DMS153 (cell line): Measurements from ENCODE around the gene PDPK1.

Source experiments
- DNase-seq: peaks from one replicate; lab custom pipeline; 2025; lab: John Stamatoyannopoulos, UW

PDPK1 gene

GRCh38 chr16:2537451-2538379, at the start of gene PDPK1:
TSS of gene PDPK1 (plus strand) at chr16:2538021. CDS start at chr16:2538113, 92 bp downstream.
- DNase-seq = peak; percentile 87

DNA sequence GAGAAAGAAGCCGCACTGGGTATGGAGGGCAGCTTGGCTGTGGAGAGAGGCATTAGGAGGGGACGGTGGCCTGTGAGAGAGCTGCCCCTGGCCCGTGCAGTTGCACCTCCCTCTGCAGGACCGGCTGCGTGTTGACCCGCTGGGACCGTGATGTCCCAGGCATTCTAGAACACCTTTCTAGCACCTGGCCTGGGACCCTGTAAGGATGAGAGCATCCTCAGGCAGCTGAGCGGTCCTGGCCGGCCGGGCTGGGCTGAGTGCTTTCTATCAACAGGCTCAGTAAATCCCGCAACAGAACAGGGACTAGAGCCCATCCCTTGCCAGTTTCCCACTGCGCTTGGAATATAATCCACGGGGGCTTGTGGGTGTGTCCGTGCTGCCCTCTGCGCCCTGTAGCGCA, 48.2 kb upstream of the PDPK1 start:
- no peak for DNase-seq

GRCh38 chr16:2490190-2491105, 47.4 kb upstream of the PDPK1 start:
- DNase-seq = no peak

GRCh38 chr16:2492292-2492691, 45.5 kb upstream of the PDPK1 start:
- no peak for DNase-seq

DNA sequence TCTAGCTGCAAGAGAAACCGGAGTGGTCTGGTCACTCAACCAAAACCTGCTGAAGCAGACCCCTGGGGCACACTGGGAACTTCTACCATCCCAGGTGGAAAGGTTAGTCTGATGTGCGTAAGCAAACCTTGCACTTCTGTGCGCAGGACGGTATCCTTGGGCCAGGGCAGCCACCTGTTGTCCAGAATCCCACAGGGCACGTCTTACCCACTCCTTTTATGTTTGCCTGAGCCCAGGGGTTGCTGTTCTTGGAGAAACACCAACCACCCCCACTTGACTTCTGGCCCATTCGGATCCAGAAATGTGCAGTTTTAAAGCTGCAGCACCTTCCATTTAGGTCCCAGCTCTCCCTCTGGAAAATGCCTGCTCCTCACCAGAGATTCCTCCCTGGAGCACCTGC, 44.2 kb upstream of the PDPK1 start:
- DNase-seq = no peak

- DNase-seq = no peak
Observed at GRCh38 chr16:2494616-2495015, 43.2 kb upstream of the PDPK1 start.

GRCh38 chr16:2495041-2495440, 42.8 kb upstream of the PDPK1 start:
- no peak for DNase-seq

- no peak for DNase-seq
Observed at GRCh38 chr16:2496223-2497115, 41.4 kb upstream of the PDPK1 start.

- DNase-seq = no peak
Observed at GRCh38 chr16:2497116-2497630, 40.6 kb upstream of the PDPK1 start.

GRCh38 chr16:2497695-2498484, 39.9 kb upstream of the PDPK1 start:
- no peak for DNase-seq

DNA sequence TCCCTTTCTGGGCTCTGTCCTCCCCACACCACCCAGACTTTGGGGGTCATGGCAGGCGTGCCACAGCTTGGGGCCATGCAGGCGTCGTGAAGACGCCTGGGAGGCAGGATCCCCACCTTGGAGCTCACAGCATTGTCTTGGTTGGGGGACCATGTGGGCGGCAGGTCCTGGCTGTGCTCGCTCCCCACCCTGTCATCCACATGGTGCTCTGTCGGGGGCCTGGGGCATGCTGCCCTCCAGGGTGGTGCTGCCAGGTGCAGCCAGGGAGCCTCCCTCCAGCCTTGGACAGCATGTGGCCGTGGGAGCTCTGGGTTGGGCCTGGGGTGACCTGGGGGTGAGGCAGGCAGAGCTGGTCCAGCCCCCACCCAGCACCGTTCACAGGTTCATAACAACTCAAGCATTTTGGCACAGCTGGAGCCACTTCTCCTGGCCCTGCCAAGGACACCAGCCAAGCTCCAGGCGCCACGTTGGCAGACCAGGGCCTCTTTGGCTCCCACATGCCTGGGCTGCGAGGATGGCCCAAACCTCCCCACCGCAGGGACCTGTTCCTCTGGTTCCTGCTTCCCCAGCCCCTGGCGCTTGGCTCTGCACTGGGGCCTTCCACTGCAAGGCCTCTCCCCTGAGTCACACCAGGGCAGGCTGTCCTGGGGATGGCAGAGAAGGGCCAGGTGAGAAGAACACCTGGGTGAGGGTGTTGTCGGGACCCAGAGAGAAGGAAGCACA, 39.1 kb upstream of the PDPK1 start:
- DNase-seq = no peak

DNA sequence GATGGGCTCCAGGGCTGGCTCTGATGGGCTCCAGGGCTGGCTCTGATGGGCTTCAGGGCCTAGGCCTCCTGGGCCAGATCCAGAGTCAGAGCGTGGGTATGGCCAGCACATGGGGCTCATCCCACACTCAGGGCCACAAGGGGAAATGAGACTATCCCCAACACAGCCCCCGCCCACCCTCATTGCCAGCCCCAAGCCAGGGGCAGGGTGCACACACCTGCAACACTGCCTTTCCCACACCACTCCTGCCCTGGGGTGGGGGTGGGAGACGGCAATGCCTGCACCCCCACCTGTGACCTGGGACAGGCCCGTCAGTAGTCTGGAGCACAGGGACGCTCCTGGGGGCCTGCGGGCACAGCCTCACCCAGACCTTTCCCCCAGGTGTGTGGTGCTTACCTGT, 38.4 kb upstream of the PDPK1 start:
- DNase-seq = no peak

GRCh38 chr16:2499890-2500429, 37.9 kb upstream of the PDPK1 start:
- DNase-seq = no peak

DNA sequence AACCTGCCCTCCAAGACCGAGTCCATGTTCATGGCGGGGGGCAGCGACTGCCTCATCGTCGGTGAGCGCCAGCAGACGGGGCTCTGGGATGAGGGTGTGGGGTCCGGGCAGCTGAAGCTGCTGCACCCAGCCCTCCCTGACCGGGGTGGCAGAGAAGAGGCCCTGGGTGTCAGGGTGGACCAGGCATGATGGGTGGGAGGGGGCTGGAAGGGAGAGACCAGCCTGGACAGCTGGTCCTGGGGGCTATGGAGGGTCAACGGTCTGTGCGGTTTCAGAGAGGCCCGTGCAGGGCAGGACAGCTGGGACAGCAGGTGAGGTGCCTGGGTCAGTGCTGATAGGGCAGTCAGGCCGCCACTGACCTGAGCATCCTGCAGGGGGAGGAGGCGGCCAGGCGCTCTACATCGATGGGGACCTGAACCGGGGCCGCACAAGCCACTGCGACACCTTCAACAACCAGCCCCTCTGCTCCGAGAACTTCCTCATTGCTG, 37.3 kb upstream of the PDPK1 start:
- DNase-seq = no peak

DNA sequence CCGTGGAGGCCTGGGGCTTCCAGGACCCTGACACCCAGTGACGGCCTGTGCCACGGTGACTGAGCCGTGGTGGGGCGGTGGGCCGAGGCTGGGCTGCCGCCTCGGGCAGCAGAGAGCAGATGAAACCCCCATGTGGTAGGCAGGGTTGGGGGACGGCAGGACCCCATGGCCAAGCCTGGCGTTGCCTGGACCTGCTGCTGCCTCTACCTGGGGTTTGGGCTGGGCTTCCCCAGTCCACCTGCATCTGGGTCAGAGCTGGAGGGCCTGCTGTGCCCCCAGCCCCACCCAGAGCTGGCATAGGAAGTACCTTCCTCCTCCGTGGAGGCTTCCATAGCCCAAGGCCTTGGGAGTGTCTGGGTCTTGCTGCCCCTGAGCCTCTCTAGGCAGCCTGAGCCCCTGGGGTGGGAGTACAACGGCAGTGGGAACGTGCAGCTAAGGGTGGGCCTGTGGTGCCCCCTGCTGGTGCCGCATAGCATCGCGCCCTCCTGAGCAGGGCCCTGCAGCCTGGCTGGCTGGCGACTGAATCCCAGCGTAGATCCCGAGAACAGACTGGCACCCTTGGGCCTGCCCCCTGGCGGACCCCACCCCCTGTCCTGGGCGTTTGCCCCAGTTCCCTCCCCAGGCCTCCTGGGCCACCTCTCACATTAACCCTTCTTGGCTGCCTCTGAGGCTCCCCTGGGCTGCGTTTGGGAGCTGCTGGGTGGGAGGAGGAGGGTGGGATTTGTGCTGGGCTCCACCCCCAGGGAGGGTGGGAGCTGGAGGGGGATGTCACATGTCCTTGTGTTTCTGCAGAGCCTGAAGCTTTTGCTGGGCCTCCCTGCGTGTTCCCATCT, 36.7 kb upstream of the PDPK1 start:
- DNase-seq = peak; percentile 43

DNA sequence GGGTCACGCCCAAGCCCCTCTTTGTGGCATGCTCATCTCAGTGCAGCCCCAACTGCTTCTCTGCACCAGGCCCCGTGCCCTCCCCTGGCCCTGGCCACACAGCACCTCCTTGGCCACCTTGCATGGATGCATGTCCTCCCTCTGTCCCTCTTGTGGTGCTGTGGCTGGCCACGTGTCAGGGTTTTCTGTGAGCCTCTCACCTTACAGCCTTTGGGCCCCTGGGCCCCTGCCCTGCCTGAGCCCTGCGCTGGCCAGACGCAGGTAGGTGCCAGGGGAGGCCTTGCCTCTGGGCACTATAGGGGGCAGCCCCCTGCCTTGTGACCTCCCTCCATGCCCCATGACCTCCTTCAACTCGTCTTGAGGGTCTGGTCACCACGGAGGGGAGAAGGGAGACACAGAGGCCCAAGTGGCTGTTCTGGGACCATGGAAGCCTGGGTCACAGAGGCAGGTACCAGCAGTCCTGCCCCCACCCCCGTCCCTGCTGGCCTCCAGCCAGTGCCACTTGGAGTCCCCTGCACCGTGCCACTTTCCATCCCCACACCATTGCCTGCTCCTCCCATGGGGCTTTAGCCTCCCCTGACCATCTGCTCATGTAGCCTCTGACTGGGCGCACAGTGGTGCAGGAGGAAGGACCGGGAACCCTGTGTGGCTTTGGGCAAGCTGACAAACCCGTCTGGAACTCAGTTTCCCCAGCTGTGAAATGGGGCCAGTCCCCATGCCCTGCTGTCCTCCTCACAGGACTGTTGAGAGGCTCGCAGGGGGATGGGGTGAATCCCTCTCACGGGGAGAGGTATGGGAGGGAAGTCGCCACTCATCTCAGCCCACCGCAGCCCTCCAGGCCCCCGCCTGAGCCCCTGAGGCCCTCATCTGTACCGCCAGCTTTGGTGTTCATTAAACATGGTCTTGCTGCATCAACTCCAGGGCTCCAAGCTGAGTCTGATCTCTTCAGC, 35.6 kb upstream of the PDPK1 start:
- no peak for DNase-seq

DNA sequence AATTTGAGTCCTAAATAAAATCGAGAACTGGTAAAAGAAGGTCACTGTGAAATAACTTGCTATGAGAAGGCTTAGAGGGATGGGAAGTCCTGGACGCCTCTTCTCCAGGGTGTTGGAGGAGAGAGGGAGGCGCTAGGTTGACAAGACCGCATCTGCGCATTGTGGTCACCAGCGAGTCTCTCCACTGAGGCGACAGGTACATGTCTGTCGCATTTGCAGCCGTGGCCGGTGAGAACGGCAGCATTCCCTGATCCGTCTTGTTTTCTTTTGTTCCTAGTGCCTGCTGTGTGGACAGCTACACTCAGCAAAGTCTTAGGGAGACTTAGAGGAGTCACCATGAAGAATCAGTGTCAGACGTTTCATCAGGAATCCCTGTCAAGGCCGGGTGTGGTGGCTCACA, 32.1 kb upstream of the PDPK1 start:
- DNase-seq = no peak
